WTC11 (cell line): ENCODE data around the gene SLC10A4. TPM values are rescaled to one million over a fixed set of nuclear protein-coding genes. Genes with fewer than 3 reads are reported as not detected.

ENCODE experiments used
- ATAC-seq: fragments of 200-7000 bp; cut with Tn5 transposase; 2 replicates; pipeline ENCODE4 v1.10.0; 2021; ENCODE audit warnings: mild to moderate bottlenecking, moderate library complexity
- CTCF ChIA-PET: fragments of 300-600 bp; sonication (Branson Sonifier 250); formaldehyde crosslinking; loops from one replicate; lab custom pipeline; 2021; ENCODE audit warnings: antibody characterized with exemption; lab: Charles Lee
- POLR2A ChIA-PET: fragments of 350-600 bp; sonication (Branson Sonifier 250); formaldehyde crosslinking; loops from one replicate; lab custom pipeline; 2021; ENCODE audit warnings: antibody characterized with exemption; lab: Charles Lee
- DNase-seq: peaks from one replicate; pipeline ENCODE4 v3.0.0; 2021; ENCODE audit warnings: low spot score
- H3K27ac Mint-ChIP-seq: 2 replicates; pipeline ENCODE4 v1.8.0; 2021; ENCODE audit warnings: mixed read lengths
- H3K27me3 Mint-ChIP-seq: 2 replicates; pipeline ENCODE4 v1.8.0; 2021; ENCODE audit warnings: low read depth, mild to moderate bottlenecking, moderate library complexity, mixed read lengths
- H3K36me3 Mint-ChIP-seq: 2 replicates; pipeline ENCODE4 v1.8.0; 2021; ENCODE audit warnings: mixed read lengths
- H3K4me1 Mint-ChIP-seq: 2 replicates; pipeline ENCODE4 v1.8.0; 2022; ENCODE audit warnings: mixed read lengths
- H3K4me3 Mint-ChIP-seq: 2 replicates; pipeline ENCODE4 v1.8.0; 2021; ENCODE audit warnings: mild to moderate bottlenecking, moderate library complexity, mixed read lengths
- H3K9me3 Mint-ChIP-seq: 2 replicates; pipeline ENCODE4 v1.8.0; 2021; ENCODE audit warnings: mixed read lengths
- AR ChIP-seq: fragments of 250-450 bp; sonication (Bioruptor Pico); IDR thresholded peaks from 2 replicates; pipeline ENCODE4 v1.9.0; 2021; ENCODE audit warnings: mild to moderate bottlenecking
- CREB1 ChIP-seq: sonication (generic); formaldehyde crosslinking; IDR thresholded peaks from 2 replicates; pipeline ENCODE4 v1.8.0; 2023; ENCODE audit warnings: mild to moderate bottlenecking, missing genetic modification reagents
- CREM ChIP-seq: sonication (generic); formaldehyde crosslinking; IDR thresholded peaks from 2 replicates; pipeline ENCODE4 v1.8.1; 2022; ENCODE audit warnings: mild to moderate bottlenecking, missing genetic modification reagents, moderate library complexity
- E2F5 ChIP-seq: sonication (generic); formaldehyde crosslinking; IDR thresholded peaks from 2 replicates; pipeline ENCODE4 v1.8.1; 2022; ENCODE audit warnings: mild to moderate bottlenecking, moderate library complexity, missing genetic modification reagents
- FOXK1 ChIP-seq: sonication (generic); formaldehyde crosslinking; IDR thresholded peaks from 2 replicates; pipeline ENCODE4 v1.8.0; 2022; ENCODE audit warnings: mild to moderate bottlenecking, moderate library complexity, missing genetic modification reagents
- FOXP1 ChIP-seq: sonication (generic); formaldehyde crosslinking; IDR thresholded peaks from 2 replicates; pipeline ENCODE4 v1.8.0; 2022; ENCODE audit warnings: missing genetic modification reagents, mild to moderate bottlenecking, moderate library complexity, borderline replicate concordance
- FOXP4 ChIP-seq: sonication (generic); formaldehyde crosslinking; IDR thresholded peaks from 2 replicates; pipeline ENCODE4 v1.8.0; 2022; ENCODE audit warnings: mild to moderate bottlenecking, missing genetic modification reagents
- HMGXB4 ChIP-seq: sonication (generic); formaldehyde crosslinking; IDR thresholded peaks from 2 replicates; pipeline ENCODE4 v1.8.1; 2023; ENCODE audit warnings: mild to moderate bottlenecking, moderate library complexity, missing genetic modification reagents
- IRF2 ChIP-seq: sonication (generic); formaldehyde crosslinking; IDR thresholded peaks from 2 replicates; pipeline ENCODE4 v1.8.0; 2022; ENCODE audit warnings: low read depth, missing genetic modification reagents, borderline replicate concordance
- KAT7 ChIP-seq: sonication (generic); formaldehyde crosslinking; IDR thresholded peaks from 2 replicates; pipeline ENCODE4 v1.8.1; 2023; ENCODE audit warnings: missing genetic modification reagents, mild to moderate bottlenecking, borderline replicate concordance
- MAX ChIP-seq: sonication (generic); formaldehyde crosslinking; IDR thresholded peaks from 2 replicates; pipeline ENCODE4 v1.8.0; 2022; ENCODE audit warnings: mild to moderate bottlenecking, missing genetic modification reagents
- RELA ChIP-seq: sonication (generic); formaldehyde crosslinking; IDR thresholded peaks from 2 replicates; pipeline ENCODE4 v1.8.1; 2022; ENCODE audit warnings: missing genetic modification reagents, mild to moderate bottlenecking, borderline replicate concordance
- SP1 ChIP-seq: sonication (generic); formaldehyde crosslinking; conservative IDR thresholded peaks from 2 replicates; pipeline ENCODE4 v1.8.1; 2022; ENCODE audit warnings: missing genetic modification reagents
- STAT6 ChIP-seq: sonication (generic); formaldehyde crosslinking; conservative IDR thresholded peaks from 2 replicates; pipeline ENCODE4 v1.8.1; 2023; ENCODE audit warnings: mild to moderate bottlenecking, low read depth, missing genetic modification reagents, moderate library complexity
- TCF7 ChIP-seq: sonication (generic); formaldehyde crosslinking; IDR thresholded peaks from 2 replicates; pipeline ENCODE4 v1.8.0; 2022; ENCODE audit warnings: mild to moderate bottlenecking, low read depth, missing genetic modification reagents, moderate library complexity
- TEAD1 ChIP-seq: sonication (generic); formaldehyde crosslinking; IDR thresholded peaks from 2 replicates; pipeline ENCODE4 v1.8.0; 2022; ENCODE audit warnings: mild to moderate bottlenecking, missing genetic modification reagents
- TEAD4 ChIP-seq: sonication (generic); formaldehyde crosslinking; IDR thresholded peaks from 2 replicates; pipeline ENCODE4 v1.8.0; 2022; ENCODE audit warnings: mild to moderate bottlenecking, missing genetic modification reagents
- ZNF423 ChIP-seq: fragments of 250-450 bp; sonication (Bioruptor Pico); IDR thresholded peaks from 2 replicates; pipeline ENCODE4 v2.1.2; 2022; ENCODE audit warnings: mild to moderate bottlenecking, moderate library complexity
- total RNA-seq: library from RNA; stranded (reverse); gene quantifications from 3 replicates; pipeline ENCODE4 v1.2.3, GENCODE V29; 2021

SLC10A4 gene
- total RNA-seq, 1 experiment from 2014 or later = 3.0 TPM

GRCh38 chr4:48489683-48490011 lies 6.5 kb downstream of the SLC10A4 start:
- POLR2A ChIA-PET = interaction anchor here (1.2 kb wide), 1 partner anchor 148 kb away, joined by 4 read pairs; the partner anchor contains the start of gene SLAIN2
- H3K27ac Mint-ChIP-seq = no peak overlapping the region
- DNase-seq = no peak

GRCh38 chr4:48490012-48490679 lies 7.0 kb downstream of the SLC10A4 start, which contains the start of gene ZAR1:
TSS of gene ZAR1 (plus strand) at chr4:48490252. CDS start at chr4:48490292, 40 bp downstream.
- peaks cover 13% of the 10 kb centered on the region for H3K4me1 Mint-ChIP-seq
- no peaks in the 10 kb centered on the region for H3K36me3 Mint-ChIP-seq
- ChIA-PET CTCF (interaction anchor here (0.7 to 2.2 kb wide), 3 partner anchors 89 to 455 kb away, joined by 3 to 10 read pairs (median 3); no protein-coding TSS in a partner anchor), POLR2A (interaction anchor here (1.2 kb wide), 1 partner anchor 148 kb away, joined by 4 read pairs; the partner anchor contains the start of gene SLAIN2)
- DNase-seq (peak; percentile 46), ATAC-seq (peak; percentile 43)
- H3K4me3 Mint-ChIP-seq = peak within 1 kb of the TSS; percentile 72
- no peak within 1 kb of the TSS for H3K27ac Mint-ChIP-seq
- H3K9me3 Mint-ChIP-seq = no peaks in the 10 kb centered on the region
- H3K27me3 Mint-ChIP-seq = peaks cover 48% of the 10 kb centered on the region
- 0 out of 2 replicates have a peak, but pooled peaks have one; percentile 60 for TF ChIP-seq RELA (CRISPR knock-in tag)
- TF ChIP-seq SP1 (CRISPR knock-in tag) = 0 out of 2 replicates have a peak, but pooled peaks have one; percentile 3
- TF ChIP-seq FOXK1 = 0 out of 2 replicates have a peak, but pooled peaks have one; percentile 19
- 0 out of 2 replicates have a peak, but pooled peaks have one; percentile 54 for TF ChIP-seq E2F5 (CRISPR knock-in tag)
- peak; percentile 55; the same call in 1 of the 2 replicates for TF ChIP-seq TEAD4 (CRISPR knock-in tag)
- 0 out of 2 replicates have a peak, but pooled peaks have one; percentile 20 for TF ChIP-seq FOXP4
- TF ChIP-seq STAT6 (CRISPR knock-in tag) = no peak
- 0 out of 2 replicates have a peak, but pooled peaks have one; percentile 57 for TF ChIP-seq TEAD1 (CRISPR knock-in tag)
- TF ChIP-seq MAX = 0 out of 2 replicates have a peak, but pooled peaks have one; percentile 38
- 0 out of 2 replicates have a peak, but pooled peaks have one; percentile 10 for TF ChIP-seq TCF7 (CRISPR knock-in tag)
- TF ChIP-seq IRF2 = no peak
- no peak for TF ChIP-seq CREM (CRISPR knock-in tag)
- TF ChIP-seq HMGXB4 (CRISPR knock-in tag) = 0 out of 2 replicates have a peak, but pooled peaks have one; percentile 9
- peak; percentile 85; the same call in 1 of the 2 replicates for TF ChIP-seq FOXP1 (CRISPR knock-in tag)
- TF ChIP-seq KAT7 = 0 out of 2 replicates have a peak, but pooled peaks have one; percentile 38

More at GRCh38 chr4:48489683-48490011, 6.5 kb downstream of the SLC10A4 start:
- TF ChIP-seq ZNF423 (CRISPR knock-in tag) (peak; percentile 23; the same call in 1 of the 2 replicates), AR (CRISPR knock-in tag) (no peak), CREB1 (CRISPR knock-in tag) (no peak)
- peak; percentile 3; the same call in 1 of the 2 replicates for ATAC-seq
- peak overlapping the region; percentile 72 for H3K4me3 Mint-ChIP-seq
- no peaks in the 10 kb centered on the region for H3K9me3 Mint-ChIP-seq
- no peaks in the 10 kb centered on the region for H3K36me3 Mint-ChIP-seq
- CTCF ChIA-PET = interaction anchor here (0.7 kb wide), 1 partner anchor 455 kb away, joined by 3 read pairs; no protein-coding TSS in a partner anchor
- H3K4me1 Mint-ChIP-seq = peaks cover 17% of the 10 kb centered on the region
- peaks cover 53% of the 10 kb centered on the region for H3K27me3 Mint-ChIP-seq
